MM.1S (cell line): ENCODE measurements around the gene UTS2B.

Experiments
- DNase-seq: peaks from one replicate; pipeline ENCODE4 v3.0.0-alpha.2; 2015
- H2AFZ ChIP-seq: fragments of 300-600 bp; sonication (generic); 2 replicates; pipeline ENCODE4 v1.6.0; 2016; ENCODE audit warnings: antibody characterized with exemption, low read length
- H3F3A ChIP-seq: fragments of 300-600 bp; sonication (generic); 2 replicates; pipeline ENCODE4 v1.6.1; 2016; ENCODE audit warnings: mild to moderate bottlenecking, antibody characterized with exemption, low read length, moderate library complexity, mixed read lengths; ENCODE audit not compliant: insufficient read depth
- H3K27ac ChIP-seq: fragments of 300-600 bp; sonication (generic); 2 replicates; pipeline ENCODE4 v1.5.1; 2016; ENCODE audit warnings: mild to moderate bottlenecking, low read length
- H3K27me3 ChIP-seq: fragments of 300-600 bp; sonication (generic); replicated peaks from 2 replicates; pipeline ENCODE4 v1.6.0; 2016; ENCODE audit warnings: low read length; ENCODE audit not compliant: insufficient read depth
- H3K36me3 ChIP-seq: fragments of 300-600 bp; sonication (generic); replicated peaks from 2 replicates; pipeline ENCODE4 v1.6.1; 2016; ENCODE audit warnings: mild to moderate bottlenecking, low read length, mixed read lengths; ENCODE audit not compliant: insufficient read depth
- H3K4me1 ChIP-seq: fragments of 300-600 bp; sonication (generic); 2 replicates; pipeline ENCODE4 v1.6.1; 2016; ENCODE audit warnings: low read length, mixed read lengths
- H3K4me2 ChIP-seq: fragments of 300-600 bp; sonication (generic); 2 replicates; pipeline ENCODE4 v1.6.0; 2016; ENCODE audit warnings: low read depth, low read length
- H3K4me3 ChIP-seq: fragments of 300-600 bp; sonication (generic); 2 replicates; pipeline ENCODE4 v1.5.1; 2016; ENCODE audit warnings: low read length, mixed read lengths
- H3K79me2 ChIP-seq: fragments of 300-600 bp; sonication (generic); 2 replicates; pipeline ENCODE4 v1.6.1; 2016; ENCODE audit warnings: mixed run types, low read length, mixed read lengths
- H3K9ac ChIP-seq: fragments of 300-600 bp; sonication (generic); 2 replicates; pipeline ENCODE4 v1.6.1; 2016; ENCODE audit warnings: low read length, mixed read lengths
- H3K9me2 ChIP-seq: fragments of 300-600 bp; sonication (generic); replicated peaks from 2 replicates; pipeline ENCODE4 v1.6.1; 2016; ENCODE audit warnings: mild to moderate bottlenecking, low read length, mixed read lengths; ENCODE audit not compliant: insufficient read depth
- H3K9me3 ChIP-seq: fragments of 300-600 bp; sonication (generic); replicated peaks from 2 replicates; pipeline ENCODE4 v1.6.1; 2016; ENCODE audit warnings: mild to moderate bottlenecking, low read length, mixed read lengths; ENCODE audit not compliant: insufficient read depth
- H4K20me1 ChIP-seq: fragments of 300-600 bp; sonication (generic); 2 replicates; pipeline ENCODE4 v1.6.1; 2016; ENCODE audit warnings: mild to moderate bottlenecking, low read length, moderate library complexity, mixed read lengths; ENCODE audit not compliant: insufficient read depth
- CTCF ChIP-seq: fragments of 300-600 bp; sonication (generic); IDR thresholded peaks from 2 replicates; pipeline ENCODE4 v1.5.1; 2016; ENCODE audit warnings: antibody characterized with exemption, low read length, mixed read lengths
- EZH2 ChIP-seq: fragments of 300-600 bp; sonication (generic); optimal IDR thresholded peaks from 2 replicates; pipeline ENCODE3; 2017; ENCODE audit warnings: low read depth, mild to moderate bottlenecking, antibody characterized with exemption, low read length, mixed read lengths
- EZH2phosphoT487 ChIP-seq: fragments of 300-600 bp; sonication (generic); IDR thresholded peaks from 2 replicates; pipeline ENCODE4 v1.6.1; 2018; ENCODE audit warnings: antibody characterized with exemption, low read length

The UTS2B gene

DNA sequence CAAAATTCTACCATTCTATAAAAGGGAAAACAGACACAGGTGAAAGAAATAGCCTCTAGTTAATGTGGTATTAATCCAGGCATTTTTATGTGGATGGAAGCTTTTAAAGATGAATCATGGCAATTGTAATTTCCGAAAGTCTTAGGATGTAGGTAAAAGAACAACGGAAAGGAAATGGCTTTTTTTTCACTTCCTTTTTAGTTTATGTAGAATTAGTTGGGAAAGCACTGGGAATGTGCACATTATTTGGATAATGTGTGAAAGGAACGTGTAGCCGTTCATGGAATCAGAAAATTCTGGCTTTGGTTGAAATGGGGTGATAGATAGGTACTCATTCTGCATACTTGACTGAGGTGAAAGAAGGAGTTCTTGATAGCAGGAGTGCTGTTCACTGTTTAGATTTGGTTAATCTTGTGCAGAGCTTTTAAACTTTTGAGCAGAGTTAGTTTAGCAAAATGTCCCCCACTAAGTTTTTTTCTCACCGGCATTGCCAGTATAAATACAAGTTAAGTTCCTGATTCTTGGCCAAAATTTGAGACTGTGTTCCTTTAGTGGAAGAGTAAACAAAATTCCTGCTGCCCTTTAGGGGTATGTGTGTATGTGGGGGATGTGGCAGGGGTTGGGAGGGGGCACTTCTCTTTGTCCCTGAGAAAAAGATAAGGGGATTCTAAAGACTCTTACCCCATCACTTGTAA, 20.2 kb upstream of the UTS2B start:
- H3K27ac ChIP-seq: no peak overlapping the region
- H3K9ac ChIP-seq: no peak overlapping the region
- TF ChIP-seq CTCF: no peak
- no peak for TF ChIP-seq EZH2
- no peak for TF ChIP-seq EZH2phosphoT487

DNA sequence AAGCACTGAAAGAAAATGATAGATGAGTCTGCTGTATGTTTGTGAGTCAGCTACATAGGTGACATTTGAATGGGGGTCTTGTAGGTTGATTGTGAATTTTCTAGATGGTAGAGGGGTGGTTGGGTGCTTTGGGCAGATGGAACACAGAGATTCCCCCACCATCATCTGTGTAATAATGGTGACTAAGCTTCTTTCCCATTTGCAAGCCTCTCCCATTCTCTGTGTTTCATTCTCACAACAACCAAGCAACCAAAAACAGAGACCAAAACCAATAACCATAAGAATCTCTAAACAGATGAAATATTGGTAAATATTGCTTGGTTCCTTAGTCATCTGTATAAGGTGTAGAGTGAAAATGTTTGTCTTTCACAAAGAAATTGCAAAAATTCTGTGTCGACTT, 17.8 kb upstream of the UTS2B start:
- Histone ChIP-seq H3K36me3 (no peaks in the 10 kb centered on the region), H2AFZ (no peak overlapping the region), H3K4me2 (no peak overlapping the region), H3K9ac (no peak overlapping the region), H3K9me3 (no peaks in the 10 kb centered on the region), H3K9me2 (no peaks in the 10 kb centered on the region), H4K20me1 (no peaks in the 10 kb centered on the region), H3K79me2 (peaks cover 98% of the 10 kb centered on the region), H3F3A (no peaks in the 10 kb centered on the region), H3K4me3 (no peak overlapping the region), H3K27me3 (no peaks in the 10 kb centered on the region), H3K27ac (no peak overlapping the region), H3K4me1 (peaks cover 14% of the 10 kb centered on the region)
- no peak for DNase-seq
- TF ChIP-seq EZH2phosphoT487 (no peak), EZH2 (no peak), CTCF (no peak)

More for the DNA sequence above, 20.2 kb upstream of the UTS2B start:
- H4K20me1 ChIP-seq: 0 out of 2 replicates have a peak, but pooled peaks cover 2% of the 10 kb centered on the region
- H3K9me2 ChIP-seq: no peaks in the 10 kb centered on the region
- no peak overlapping the region for H2AFZ ChIP-seq
- no peak overlapping the region for H3K4me3 ChIP-seq
- no peaks in the 10 kb centered on the region for H3K36me3 ChIP-seq
- no peaks in the 10 kb centered on the region for H3K4me1 ChIP-seq
- no peak for DNase-seq
- peaks cover 97% of the 10 kb centered on the region for H3K79me2 ChIP-seq
- H3K9me3 ChIP-seq: no peaks in the 10 kb centered on the region
- no peaks in the 10 kb centered on the region for H3K27me3 ChIP-seq
- no peaks in the 10 kb centered on the region for H3F3A ChIP-seq
- no peak overlapping the region for H3K4me2 ChIP-seq

DNA sequence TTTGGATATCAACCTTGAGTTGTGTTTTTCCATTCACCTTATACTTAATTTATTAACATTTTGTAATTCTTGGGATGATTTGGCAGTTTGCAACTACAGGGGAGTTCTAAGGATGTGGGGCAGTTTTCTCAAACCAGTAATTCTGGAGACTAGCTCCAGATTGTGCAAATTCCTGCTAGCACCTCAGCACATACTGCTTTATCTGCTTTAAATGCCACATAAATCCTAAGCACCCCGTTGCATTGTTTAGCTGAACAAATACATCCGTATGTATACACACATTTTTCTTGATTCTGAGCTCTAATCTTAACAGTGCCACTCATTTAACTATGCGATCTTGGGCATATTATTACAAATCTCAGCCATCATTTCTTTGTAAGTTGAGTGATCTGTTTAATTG, 16.9 kb upstream of the UTS2B start:
- Histone ChIP-seq H3K9me3 (no peaks in the 10 kb centered on the region), H4K20me1 (no peaks in the 10 kb centered on the region), H2AFZ (no peak overlapping the region), H3K4me2 (no peak overlapping the region), H3K4me1 (peaks cover 14% of the 10 kb centered on the region), H3K27me3 (no peaks in the 10 kb centered on the region), H3F3A (no peaks in the 10 kb centered on the region), H3K79me2 (peaks cover 99% of the 10 kb centered on the region), H3K36me3 (no peaks in the 10 kb centered on the region), H3K9me2 (no peaks in the 10 kb centered on the region), H3K4me3 (no peak overlapping the region), H3K27ac (no peak overlapping the region), H3K9ac (no peak overlapping the region)
- TF ChIP-seq EZH2phosphoT487: no peak
- no peak for TF ChIP-seq CTCF
- TF ChIP-seq EZH2: no peak
- no peak for DNase-seq
